ENCODE results near the gene ZBTB43.
"Not testable (repeated sequence)": the region's sequence is repeated elsewhere in the genome, so short reads cannot be mapped to it uniquely, and the experiment has no call there.

Gene ZBTB43

DNA sequence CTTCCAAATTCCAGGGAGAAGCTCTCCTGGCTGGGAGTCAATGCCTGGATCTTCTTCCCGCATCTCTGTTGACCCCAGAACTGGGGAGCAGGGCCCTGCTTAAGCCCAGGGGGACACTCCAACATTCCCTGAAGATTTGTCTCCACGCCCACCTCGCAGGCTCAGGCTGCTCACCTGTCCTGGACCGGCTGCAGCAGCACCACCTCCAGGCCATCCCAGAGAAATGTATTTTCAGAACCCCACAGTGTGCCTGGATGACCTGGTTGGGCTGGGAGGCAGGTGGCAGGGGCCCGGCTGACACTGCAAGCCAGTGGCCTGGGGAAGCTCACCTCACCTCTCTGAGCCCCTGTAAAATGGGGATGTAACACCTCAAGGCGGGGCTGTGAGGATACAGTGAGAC, 27.1 kb upstream of the ZBTB43 start:
- H3K9ac ChIP-seq (ENCODE audit: low read depth, low read length) = no peak overlapping the region
- H3K36me3 ChIP-seq (ENCODE audit: insufficient read depth, low read length) = no peaks in the 10 kb centered on the region
- TF ChIP-seq EZH2 (IDR thresholded peaks at IDR 0.05; ENCODE audit: borderline replicate concordance, low read depth, low read length, severe bottlenecking) (no peak), CTCF (IDR thresholded peaks at IDR 0.05; ENCODE audit: borderline replicate concordance, extremely low read depth, low read length, poor library complexity, severe bottlenecking) (peak; percentile 14)
- peaks cover 3% of the 10 kb centered on the region; the same call in 1 of the 2 replicates for H3K4me1 ChIP-seq (ENCODE audit: insufficient read depth, low read length)
- no peak overlapping the region for H3K4me2 ChIP-seq (ENCODE audit: insufficient read depth, low read length)
- no peaks in the 10 kb centered on the region for H4K20me1 ChIP-seq (ENCODE audit: insufficient read depth, low read length)
- no peaks in the 10 kb centered on the region for H3K9me3 ChIP-seq (ENCODE audit: insufficient read depth, low read length, severe bottlenecking)
- peaks cover 8% of the 10 kb centered on the region for H3K27me3 ChIP-seq (ENCODE audit: insufficient read depth, low read length, poor library complexity)
- no peaks in the 10 kb centered on the region for H3K79me2 ChIP-seq (ENCODE audit: insufficient read depth, low read length)
- ATAC-seq (ENCODE audit: insufficient read depth, low read depth) (no peak), DNase-seq (no peak)
- H2AFZ ChIP-seq (ENCODE audit: low read depth, low read length) = no peak overlapping the region
- H3K27ac ChIP-seq (ENCODE audit: low read length) = no peak overlapping the region
- H3K4me3 ChIP-seq (ENCODE audit: low read depth in 1 of 2, low read length in 2 of 2) = no peak overlapping the region

GRCh38 chr9:126778141-126778540, 26.7 kb upstream of the ZBTB43 start:
- H4K20me1 ChIP-seq (ENCODE audit: insufficient read depth, low read length) = no peaks in the 10 kb centered on the region
- no peak for DNase-seq

GRCh38 chr9:126778696-126779095, 26.1 kb upstream of the ZBTB43 start:
- not testable (repeated sequence) for DNase-seq; H4K20me1 ChIP-seq (ENCODE audit: insufficient read depth, low read length); H3K36me3 ChIP-seq (ENCODE audit: insufficient read depth, low read length); H3K27me3 ChIP-seq (ENCODE audit: insufficient read depth, low read length, poor library complexity); H3K79me2 ChIP-seq (ENCODE audit: insufficient read depth, low read length); H3K9ac ChIP-seq (ENCODE audit: low read depth, low read length); H3K27ac ChIP-seq (ENCODE audit: low read length); H3K4me2 ChIP-seq (ENCODE audit: insufficient read depth, low read length); H3K9me3 ChIP-seq (ENCODE audit: insufficient read depth, low read length, severe bottlenecking); H3K4me1 ChIP-seq (ENCODE audit: insufficient read depth, low read length); ATAC-seq (ENCODE audit: insufficient read depth, low read depth); H3K4me3 ChIP-seq (ENCODE audit: low read depth in 1 of 2, low read length in 2 of 2); H2AFZ ChIP-seq (ENCODE audit: low read depth, low read length)

More at GRCh38 chr9:126778141-126778540, 26.7 kb upstream of the ZBTB43 start:
- Histone ChIP-seq H3K4me3 (ENCODE audit: low read depth in 1 of 2, low read length in 2 of 2) (no peak overlapping the region), H3K27ac (ENCODE audit: low read length) (no peak overlapping the region), H3K27me3 (ENCODE audit: insufficient read depth, low read length, poor library complexity) (peaks cover 4% of the 10 kb centered on the region), H3K9me3 (ENCODE audit: insufficient read depth, low read length, severe bottlenecking) (no peaks in the 10 kb centered on the region), H3K4me2 (ENCODE audit: insufficient read depth, low read length) (no peak overlapping the region), H3K36me3 (ENCODE audit: insufficient read depth, low read length) (no peaks in the 10 kb centered on the region), H3K4me1 (ENCODE audit: insufficient read depth, low read length) (peaks cover 3% of the 10 kb centered on the region; the same call in 1 of the 2 replicates), H3K79me2 (ENCODE audit: insufficient read depth, low read length) (no peaks in the 10 kb centered on the region), H3K9ac (ENCODE audit: low read depth, low read length) (no peak overlapping the region), H2AFZ (ENCODE audit: low read depth, low read length) (no peak overlapping the region)
- TF ChIP-seq EZH2 (IDR thresholded peaks at IDR 0.05; ENCODE audit: borderline replicate concordance, low read depth, low read length, severe bottlenecking) (no peak), CTCF (IDR thresholded peaks at IDR 0.05; ENCODE audit: borderline replicate concordance, extremely low read depth, low read length, poor library complexity, severe bottlenecking) (no peak)
- no peak for ATAC-seq (ENCODE audit: insufficient read depth, low read depth)

- Histone ChIP-seq H3K9me3 (ENCODE audit: insufficient read depth, low read length, severe bottlenecking) (no peaks in the 10 kb centered on the region), H3K4me3 (ENCODE audit: low read depth in 1 of 2, low read length in 2 of 2) (no peak overlapping the region), H3K27ac (ENCODE audit: low read length) (no peak overlapping the region), H2AFZ (ENCODE audit: low read depth, low read length) (no peak overlapping the region), H3K27me3 (ENCODE audit: insufficient read depth, low read length, poor library complexity) (no peaks in the 10 kb centered on the region), H3K4me1 (ENCODE audit: insufficient read depth, low read length) (peaks cover 3% of the 10 kb centered on the region; the same call in 1 of the 2 replicates), H3K79me2 (ENCODE audit: insufficient read depth, low read length) (no peaks in the 10 kb centered on the region), H4K20me1 (ENCODE audit: insufficient read depth, low read length) (no peaks in the 10 kb centered on the region), H3K4me2 (ENCODE audit: insufficient read depth, low read length) (no peak overlapping the region), H3K36me3 (ENCODE audit: insufficient read depth, low read length) (no peaks in the 10 kb centered on the region), H3K9ac (ENCODE audit: low read depth, low read length) (no peak overlapping the region)
- no peak for TF ChIP-seq EZH2 (IDR thresholded peaks at IDR 0.05; ENCODE audit: borderline replicate concordance, low read depth, low read length, severe bottlenecking)
- TF ChIP-seq CTCF (IDR thresholded peaks at IDR 0.05; ENCODE audit: borderline replicate concordance, extremely low read depth, low read length, poor library complexity, severe bottlenecking) = peak; percentile 92
- ATAC-seq (ENCODE audit: insufficient read depth, low read depth) (peak; percentile 92), DNase-seq (peak; percentile 76)
Measured at GRCh38 chr9:126781186-126782052, 23.4 kb upstream of the ZBTB43 start.
